Fibroblast of lung (primary cell): ENCODE data around the gene KMT2A. TPM values are rescaled to one million over a fixed set of nuclear protein-coding genes. Genes with fewer than 3 reads are reported as not detected.

Source experiments
- DNase-seq, 2 donors: peaks; one replicate each; pipeline versions ENCODE4 v3.0.0 to v3.0.0-alpha.2; 2010; ENCODE audit warnings: low read depth in 2 of 2
- H2AFZ ChIP-seq: 2 replicates; pipeline ENCODE4 v1.5.1; 2012; ENCODE audit warnings: low read length, control low read depth, inconsistent platforms
- H3K27ac ChIP-seq: 2 replicates; pipeline ENCODE4 v1.5.1; 2011; ENCODE audit warnings: low read length, control low read depth; ENCODE audit not compliant: insufficient read depth
- H3K27me3 ChIP-seq: 2 replicates; pipeline ENCODE4 v1.5.1; 2011; ENCODE audit warnings: mild to moderate bottlenecking, low read length; ENCODE audit not compliant: control insufficient read depth, insufficient read depth
- H3K36me3 ChIP-seq: 2 replicates; pipeline ENCODE4 v1.5.1; 2011; ENCODE audit warnings: low read length; ENCODE audit not compliant: control insufficient read depth, insufficient read depth
- H3K4me1 ChIP-seq: 2 replicates; pipeline ENCODE4 v1.5.1; 2011; ENCODE audit warnings: low read length; ENCODE audit not compliant: control insufficient read depth, insufficient read depth; ENCODE audit errors: extremely low read depth
- H3K4me2 ChIP-seq: 2 replicates; pipeline ENCODE4 v1.5.1; 2011; ENCODE audit warnings: low read length, control low read depth; ENCODE audit not compliant: insufficient read depth; ENCODE audit errors: extremely low read depth
- H3K4me3 ChIP-seq, 4 experiments: fragments of 200-600 bp in 1 of 4; sonication (generic) in 1 of 4; replicated peaks in 1 of 4; 2 replicates each; pipeline ENCODE4 v1.5.1; 2011 to 2016; ENCODE audit warnings: low read length in 4 of 4, low read depth in 3 of 4, mild to moderate bottlenecking in 3 of 4, control low read depth in 2 of 4, inconsistent platforms in 1 of 4, mixed read lengths in 1 of 4; ENCODE audit not compliant: insufficient read depth in 1 of 4; ENCODE audit errors: control extremely low read depth in 1 of 4
- H3K79me2 ChIP-seq: 2 replicates; pipeline ENCODE4 v1.5.1; 2012; ENCODE audit warnings: mild to moderate bottlenecking, low read length, inconsistent platforms; ENCODE audit not compliant: control insufficient read depth, insufficient read depth
- H3K9ac ChIP-seq: 2 replicates; pipeline ENCODE4 v1.5.1; 2011; ENCODE audit warnings: mild to moderate bottlenecking, low read length, control low read depth; ENCODE audit not compliant: insufficient read depth
- H3K9me3 ChIP-seq: 2 replicates; pipeline ENCODE4 v1.5.1; 2012; ENCODE audit warnings: low read depth, low read length; ENCODE audit not compliant: control insufficient read depth, insufficient read depth
- H4K20me1 ChIP-seq: 2 replicates; pipeline ENCODE4 v1.5.1; 2011; ENCODE audit warnings: low read length; ENCODE audit not compliant: control insufficient read depth, insufficient read depth; ENCODE audit errors: extremely low read depth
- EZH2 ChIP-seq: IDR thresholded peaks from 2 replicates; pipeline ENCODE4 v1.5.1; 2012; ENCODE audit warnings: low read length, control low read depth, mild to moderate bottlenecking; ENCODE audit errors: missing control alignments
- polyA plus RNA-seq, 2 donors: library from polyadenylated mRNA; depleted of rRNA in 1 of 2; stranded (reverse) in 1 of 2; unstranded in 1 of 2; fragments of >200 nt; gene quantifications; 2 replicates each; pipeline ENCODE4 v1.2.1, GENCODE V29; 2011 to 2012; ENCODE audit warnings: missing spikeins in 1 of 2
- total RNA-seq: library from RNA; depleted of rRNA; stranded (reverse); fragments of >200 nt; gene quantifications from 2 replicates; pipeline ENCODE4 v1.2.1, GENCODE V29; 2014
- TF ChIP-seq, protein P1 (sequence below), 2 donors: IDR thresholded peaks in 1 of 2; conservative IDR thresholded peaks in 1 of 2; 1 replicate in 1 of 2; 2 replicates in 1 of 2; pipeline ENCODE4 v1.5.1; 2011 to 2012; ENCODE audit warnings: low read length in 2 of 2, control low read depth in 1 of 2, inconsistent platforms in 1 of 2, low read depth in 1 of 2, mild to moderate bottlenecking in 1 of 2

Gene KMT2A
- total and polyA plus RNA-seq, 2 donors (not counting 1 experiment from before 2014, with no cell fraction given): 17.1 to 33.4 TPM

GRCh38 chr11:118398791-118399559, 37.3 kb upstream of the KMT2A start:
- peak in 1 of 2 donors; percentile 6 for DNase-seq
- no peak overlapping the region for H3K9ac ChIP-seq

DNA sequence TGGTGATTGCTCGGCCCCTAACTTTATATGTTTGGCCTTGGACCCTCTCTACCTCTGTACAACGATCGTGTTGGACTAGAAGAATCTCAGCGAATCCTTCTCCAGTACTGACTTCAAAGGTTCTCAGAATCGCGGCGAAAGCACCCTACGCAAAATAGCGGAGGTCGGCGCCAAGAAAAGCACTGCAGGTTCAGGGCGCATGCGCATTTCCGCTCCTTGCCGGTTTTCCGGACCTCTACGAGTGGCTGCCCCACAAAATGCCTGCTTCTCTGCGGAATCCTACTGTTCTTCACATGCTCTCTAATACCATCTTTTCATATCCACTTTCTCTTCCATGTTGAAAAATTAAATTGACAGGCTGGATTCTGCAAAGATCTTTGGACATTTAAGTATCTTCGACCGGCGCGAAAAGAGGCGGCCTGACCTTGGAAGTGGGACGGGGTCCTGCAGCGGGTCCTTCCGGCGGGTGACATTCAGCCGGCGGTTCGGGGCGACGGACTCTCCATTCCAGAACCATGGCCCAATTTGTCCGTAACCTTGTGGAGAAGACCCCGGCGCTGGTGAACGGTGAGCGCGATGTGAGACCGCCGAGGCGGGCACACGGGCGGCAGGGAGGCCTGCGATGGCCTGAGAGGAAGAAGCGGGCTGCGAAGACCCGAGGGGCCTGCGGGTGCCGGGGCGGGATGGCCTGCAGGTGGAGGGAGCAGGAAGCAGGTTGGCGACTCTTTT, 35.0 kb upstream of the KMT2A start, which contains the start of gene ATP5MG:
Gene ATP5MG (plus strand): TSS at position 456 of the 729 bp plus-strand sequence. CDS start 60 bp downstream, at position 516.
- TF ChIP-seq, protein P1, sequence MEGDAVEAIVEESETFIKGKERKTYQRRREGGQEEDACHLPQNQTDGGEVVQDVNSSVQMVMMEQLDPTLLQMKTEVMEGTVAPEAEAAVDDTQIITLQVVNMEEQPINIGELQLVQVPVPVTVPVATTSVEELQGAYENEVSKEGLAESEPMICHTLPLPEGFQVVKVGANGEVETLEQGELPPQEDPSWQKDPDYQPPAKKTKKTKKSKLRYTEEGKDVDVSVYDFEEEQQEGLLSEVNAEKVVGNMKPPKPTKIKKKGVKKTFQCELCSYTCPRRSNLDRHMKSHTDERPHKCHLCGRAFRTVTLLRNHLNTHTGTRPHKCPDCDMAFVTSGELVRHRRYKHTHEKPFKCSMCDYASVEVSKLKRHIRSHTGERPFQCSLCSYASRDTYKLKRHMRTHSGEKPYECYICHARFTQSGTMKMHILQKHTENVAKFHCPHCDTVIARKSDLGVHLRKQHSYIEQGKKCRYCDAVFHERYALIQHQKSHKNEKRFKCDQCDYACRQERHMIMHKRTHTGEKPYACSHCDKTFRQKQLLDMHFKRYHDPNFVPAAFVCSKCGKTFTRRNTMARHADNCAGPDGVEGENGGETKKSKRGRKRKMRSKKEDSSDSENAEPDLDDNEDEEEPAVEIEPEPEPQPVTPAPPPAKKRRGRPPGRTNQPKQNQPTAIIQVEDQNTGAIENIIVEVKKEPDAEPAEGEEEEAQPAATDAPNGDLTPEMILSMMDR (conservative IDR thresholded peaks at IDR 0.05 in 1 of 2, IDR thresholded peaks at IDR 0.05 in 1 of 2; ENCODE audit: low read depth in 1 of 2, low read length in 2 of 2): peak in 1 of 2 donors; percentile 7
- no peak for TF ChIP-seq EZH2
- peaks cover 3% of the 10 kb centered on the region for H3K4me1 ChIP-seq
- H2AFZ ChIP-seq: peak within 1 kb of the TSS; percentile 98
- DNase-seq: peak; percentile 84 to 90
- peak within 1 kb of the TSS; percentile 90 for H3K9ac ChIP-seq
- no peaks in the 10 kb centered on the region for H3K36me3 ChIP-seq
- no peaks in the 10 kb centered on the region for H3K27me3 ChIP-seq
- no peaks in the 10 kb centered on the region for H3K9me3 ChIP-seq
- peak within 1 kb of the TSS; percentile 93 for H3K4me2 ChIP-seq
- H3K79me2 ChIP-seq: peaks cover 46% of the 10 kb centered on the region
- no peaks in the 10 kb centered on the region for H4K20me1 ChIP-seq
- H3K27ac ChIP-seq: peak within 1 kb of the TSS; percentile 94
- peak within 1 kb of the TSS; percentile 88 to 100 (median 96) for H3K4me3 ChIP-seq

More at GRCh38 chr11:118398791-118399559, 37.3 kb upstream of the KMT2A start:
- Histone ChIP-seq H3K4me3 (no peak overlapping the region), H3K79me2 (peaks cover 23% of the 10 kb centered on the region), H3K4me1 (peaks cover 3% of the 10 kb centered on the region), H3K36me3 (no peaks in the 10 kb centered on the region), H4K20me1 (no peaks in the 10 kb centered on the region), H3K9me3 (no peaks in the 10 kb centered on the region), H2AFZ (no peak overlapping the region), H3K27me3 (no peaks in the 10 kb centered on the region), H3K27ac (no peak overlapping the region), H3K4me2 (no peak overlapping the region)
- TF ChIP-seq EZH2: no peak
- TF ChIP-seq, protein P1 (conservative IDR thresholded peaks at IDR 0.05 in 1 of 2, IDR thresholded peaks at IDR 0.05 in 1 of 2; ENCODE audit: low read depth in 1 of 2, low read length in 2 of 2): no peak
